Caco-2 (cell line): ENCODE data around the gene TMSB10. TPM values are rescaled to one million over a fixed set of nuclear protein-coding genes. Genes with fewer than 3 reads are reported as not detected.

Experiments
- BruUV-seq: library from RNA; stranded (reverse); fragments of 400-500 nt; replicated peaks from 2 replicates; lab custom pipeline; 2021; lab: Mats Ljungman, UMichigan
- CTCF ChIA-PET: fragments of 300-600 bp; sonication (Branson Sonifier 250); formaldehyde crosslinking; loops from one replicate; lab custom pipeline; 2022; ENCODE audit warnings: antibody characterized with exemption; lab: Charles Lee
- POLR2A ChIA-PET: fragments of 300-600 bp; sonication (Branson Sonifier 250); formaldehyde crosslinking; loops from one replicate; lab custom pipeline; 2022; ENCODE audit warnings: antibody characterized with exemption; lab: Charles Lee
- DNase-seq, 2 experiments: peaks; one replicate each; pipeline versions ENCODE4 v3.0.0 to v3.0.0-alpha.2; 2020 to 2022
- H3K27me3 ChIP-seq: replicated peaks from 2 replicates; pipeline ENCODE4 v1.6.0; 2011; ENCODE audit warnings: low read length; ENCODE audit not compliant: control insufficient read depth, insufficient read depth
- H3K36me3 ChIP-seq: 2 replicates; pipeline ENCODE4 v1.5.1; 2011; ENCODE audit warnings: low read length; ENCODE audit not compliant: control insufficient read depth, insufficient read depth
- H3K4me1 ChIP-seq: fragments of 250-450 bp; sonication (Bioruptor Pico); 2 replicates; pipeline ENCODE4 v1.5.1; 2020; ENCODE audit warnings: mild to moderate bottlenecking
- H3K4me3 ChIP-seq: 2 replicates; pipeline ENCODE4 v1.5.1; 2011; ENCODE audit warnings: low read depth, mild to moderate bottlenecking, control low read depth, low read length
- H3K9me3 ChIP-seq: fragments of 250-450 bp; sonication (Bioruptor Pico); 2 replicates; pipeline ENCODE4 v1.5.1; 2020; ENCODE audit warnings: mild to moderate bottlenecking, moderate library complexity
- H3K27ac Mint-ChIP-seq: one replicate; pipeline ENCODE4 v1.8.0; 2022; ENCODE audit warnings: mixed read lengths; ENCODE audit not compliant: unreplicated experiment
- H3K27me3 Mint-ChIP-seq: one replicate; pipeline ENCODE4 v1.8.0; 2022; ENCODE audit warnings: mixed read lengths; ENCODE audit not compliant: insufficient read depth, unreplicated experiment
- H3K36me3 Mint-ChIP-seq: one replicate; pipeline ENCODE4 v1.8.0; 2022; ENCODE audit warnings: mild to moderate bottlenecking, mixed read lengths; ENCODE audit not compliant: insufficient read depth, unreplicated experiment
- H3K4me1 Mint-ChIP-seq: one replicate; pipeline ENCODE4 v1.8.0; 2022; ENCODE audit warnings: low read depth, mixed read lengths; ENCODE audit not compliant: unreplicated experiment
- H3K4me3 Mint-ChIP-seq: one replicate; pipeline ENCODE4 v1.8.0; 2022; ENCODE audit warnings: mild to moderate bottlenecking, moderate library complexity, mixed read lengths; ENCODE audit not compliant: unreplicated experiment
- H3K9me3 Mint-ChIP-seq: one replicate; pipeline ENCODE4 v1.8.0; 2022; ENCODE audit warnings: mixed read lengths; ENCODE audit not compliant: unreplicated experiment
- intact Hi-C: fragments of 100-400 bp; cut with micrococcal nuclease; formaldehyde crosslinking; loops from one replicate; pipeline ENCODE4 v1.10.0; 2022; ENCODE audit not compliant: unreplicated experiment
- total RNA-seq: library from RNA; stranded (reverse); gene quantifications from 2 replicates; pipeline ENCODE4 v1.2.3, GENCODE V29; 2022
- TF ChIP-seq, protein P1 (sequence below), 2 experiments: fragments of 200-600 bp in 1 of 2; IDR thresholded peaks; 1 replicate in 1 of 2; 2 replicates in 1 of 2; pipeline versions ENCODE4 v1.5.1 to v1.8.0; 2011 to 2022; ENCODE audit warnings: antibody characterized with exemption in 1 of 2, control low read depth in 1 of 2, inconsistent platforms in 1 of 2, low read depth in 1 of 2, low read length in 1 of 2, mild to moderate bottlenecking in 1 of 2, moderate library complexity in 1 of 2; ENCODE audit not compliant: insufficient read depth in 1 of 2, severe bottlenecking in 1 of 2, unreplicated experiment in 1 of 2

The TMSB10 gene
- total RNA-seq, 1 experiment from 2014 or later, result 1,258 TPM

DNA sequence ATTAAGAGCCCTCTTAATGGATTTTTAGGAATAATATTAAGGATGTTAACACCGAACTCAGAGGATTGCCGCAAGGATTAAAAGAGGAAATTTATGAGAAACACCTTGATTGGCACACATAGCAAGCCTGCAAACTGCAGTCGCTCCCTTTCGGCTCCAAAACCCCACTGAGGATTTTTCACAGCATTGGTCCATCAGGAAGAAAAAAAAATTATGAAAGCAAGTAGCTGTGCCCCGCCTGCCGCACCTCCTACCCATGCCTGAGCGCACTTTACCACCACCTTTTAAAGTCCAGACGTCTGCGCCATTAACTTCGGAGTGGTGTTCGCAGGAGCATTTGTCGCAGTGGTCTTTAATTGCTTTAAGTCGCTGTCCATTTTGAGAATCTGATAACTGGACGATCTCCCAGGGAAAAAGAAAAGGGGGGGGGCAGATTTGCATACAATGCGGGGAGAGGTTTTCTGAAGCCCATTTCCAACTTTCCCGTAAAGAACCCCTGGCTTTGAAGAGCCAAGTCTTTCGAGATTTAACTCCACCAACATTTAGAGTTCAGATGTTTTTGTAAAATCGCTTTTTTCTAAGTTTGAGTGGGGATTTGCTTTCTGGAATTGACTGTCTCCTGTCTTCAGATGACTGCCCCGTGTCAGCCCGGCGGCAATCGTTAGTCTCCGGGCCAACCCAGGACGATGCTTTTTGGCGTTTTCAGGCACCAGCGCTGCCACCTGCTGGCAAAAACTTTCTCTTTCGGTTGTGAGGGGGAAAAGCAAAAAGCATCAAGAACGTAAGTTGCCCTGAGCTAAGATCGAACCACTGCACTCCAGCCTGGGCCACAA lies 23.7 kb upstream of the TMSB10 start:
- no peaks in the 10 kb centered on the region for H3K9me3 ChIP-seq
- peaks cover 7% of the 10 kb centered on the region for H3K4me1 Mint-ChIP-seq
- peak; percentile 80 to 84 for DNase-seq
- peaks cover 6% of the 10 kb centered on the region for H3K36me3 Mint-ChIP-seq
- H3K27me3 Mint-ChIP-seq, result peaks cover 22% of the 10 kb centered on the region
- POLR2A ChIA-PET, result no interaction called here
- H3K27ac Mint-ChIP-seq, result no peak overlapping the region
- no peaks in the 10 kb centered on the region for H3K36me3 ChIP-seq
- TF ChIP-seq, protein P1, sequence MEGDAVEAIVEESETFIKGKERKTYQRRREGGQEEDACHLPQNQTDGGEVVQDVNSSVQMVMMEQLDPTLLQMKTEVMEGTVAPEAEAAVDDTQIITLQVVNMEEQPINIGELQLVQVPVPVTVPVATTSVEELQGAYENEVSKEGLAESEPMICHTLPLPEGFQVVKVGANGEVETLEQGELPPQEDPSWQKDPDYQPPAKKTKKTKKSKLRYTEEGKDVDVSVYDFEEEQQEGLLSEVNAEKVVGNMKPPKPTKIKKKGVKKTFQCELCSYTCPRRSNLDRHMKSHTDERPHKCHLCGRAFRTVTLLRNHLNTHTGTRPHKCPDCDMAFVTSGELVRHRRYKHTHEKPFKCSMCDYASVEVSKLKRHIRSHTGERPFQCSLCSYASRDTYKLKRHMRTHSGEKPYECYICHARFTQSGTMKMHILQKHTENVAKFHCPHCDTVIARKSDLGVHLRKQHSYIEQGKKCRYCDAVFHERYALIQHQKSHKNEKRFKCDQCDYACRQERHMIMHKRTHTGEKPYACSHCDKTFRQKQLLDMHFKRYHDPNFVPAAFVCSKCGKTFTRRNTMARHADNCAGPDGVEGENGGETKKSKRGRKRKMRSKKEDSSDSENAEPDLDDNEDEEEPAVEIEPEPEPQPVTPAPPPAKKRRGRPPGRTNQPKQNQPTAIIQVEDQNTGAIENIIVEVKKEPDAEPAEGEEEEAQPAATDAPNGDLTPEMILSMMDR (IDR thresholded peaks at IDR 0.05; ENCODE audit: insufficient read depth in 1 of 2, low read depth in 1 of 2, low read length in 1 of 2, severe bottlenecking in 1 of 2, unreplicated experiment in 1 of 2), result peak; percentile 76 to 87
- CTCF ChIA-PET, result interaction anchor here (0.6 to 1.4 kb wide), 6 partner anchors 24 to 355 kb away, joined by 3 to 4 read pairs (median 4); no protein-coding TSS in a partner anchor
- no peaks in the 10 kb centered on the region for H3K27me3 ChIP-seq
- intact Hi-C loops, result loop anchor here (1.0 to 2.0 kb wide), 4 partner anchors 45 to 386 kb away; no protein-coding TSS in a partner anchor
- peak overlapping the region; percentile 30 for H3K4me3 ChIP-seq
- BruUV-seq, result no TSS peak
- peaks cover 11% of the 10 kb centered on the region; the same call in 1 of the 2 replicates for H3K4me1 ChIP-seq
- H3K4me3 Mint-ChIP-seq, result peak overlapping the region; percentile 81
- no peaks in the 10 kb centered on the region for H3K9me3 Mint-ChIP-seq

DNA sequence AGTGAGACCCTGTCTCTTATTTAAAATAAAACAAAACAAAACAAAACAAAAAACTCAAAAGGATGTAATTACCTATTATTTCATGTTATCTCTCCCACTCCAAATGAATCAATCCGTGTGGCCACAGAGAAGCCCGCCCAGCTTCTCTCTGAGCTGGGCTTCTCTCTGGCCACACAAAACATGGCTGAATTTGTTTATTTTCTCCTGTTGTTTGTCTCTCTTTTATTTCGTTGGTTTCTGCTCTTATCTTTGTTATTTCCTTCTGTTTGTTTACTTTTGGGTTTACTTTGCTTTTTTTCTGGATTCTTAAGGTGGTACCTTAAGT lies 23.1 kb upstream of the TMSB10 start:
- Histone ChIP-seq H3K4me1 (peaks cover 11% of the 10 kb centered on the region; the same call in 1 of the 2 replicates), H3K4me3 (no peak overlapping the region), H3K36me3 (no peaks in the 10 kb centered on the region), H3K27me3 (no peaks in the 10 kb centered on the region), H3K9me3 (no peaks in the 10 kb centered on the region)
- POLR2A ChIA-PET, result no interaction called here
- TF ChIP-seq, protein P1 (IDR thresholded peaks at IDR 0.05; ENCODE audit: insufficient read depth in 1 of 2, low read depth in 1 of 2, low read length in 1 of 2, severe bottlenecking in 1 of 2, unreplicated experiment in 1 of 2), result no peak
- DNase-seq, result no peak
- Mint-ChIP-seq H3K36me3 (peaks cover 6% of the 10 kb centered on the region), H3K27ac (no peak overlapping the region), H3K9me3 (no peaks in the 10 kb centered on the region), H3K4me1 (peaks cover 7% of the 10 kb centered on the region), H3K4me3 (peak overlapping the region; percentile 81), H3K27me3 (peaks cover 22% of the 10 kb centered on the region)
- CTCF ChIA-PET, result interaction anchor here (0.6 to 1.2 kb wide), 5 partner anchors 25 to 356 kb away, joined by 3 to 4 read pairs (median 4); no protein-coding TSS in a partner anchor
- no TSS peak for BruUV-seq
- intact Hi-C loops, result loop anchor here (1.0 to 2.0 kb wide), 4 partner anchors 44 to 387 kb away; no protein-coding TSS in a partner anchor

DNA sequence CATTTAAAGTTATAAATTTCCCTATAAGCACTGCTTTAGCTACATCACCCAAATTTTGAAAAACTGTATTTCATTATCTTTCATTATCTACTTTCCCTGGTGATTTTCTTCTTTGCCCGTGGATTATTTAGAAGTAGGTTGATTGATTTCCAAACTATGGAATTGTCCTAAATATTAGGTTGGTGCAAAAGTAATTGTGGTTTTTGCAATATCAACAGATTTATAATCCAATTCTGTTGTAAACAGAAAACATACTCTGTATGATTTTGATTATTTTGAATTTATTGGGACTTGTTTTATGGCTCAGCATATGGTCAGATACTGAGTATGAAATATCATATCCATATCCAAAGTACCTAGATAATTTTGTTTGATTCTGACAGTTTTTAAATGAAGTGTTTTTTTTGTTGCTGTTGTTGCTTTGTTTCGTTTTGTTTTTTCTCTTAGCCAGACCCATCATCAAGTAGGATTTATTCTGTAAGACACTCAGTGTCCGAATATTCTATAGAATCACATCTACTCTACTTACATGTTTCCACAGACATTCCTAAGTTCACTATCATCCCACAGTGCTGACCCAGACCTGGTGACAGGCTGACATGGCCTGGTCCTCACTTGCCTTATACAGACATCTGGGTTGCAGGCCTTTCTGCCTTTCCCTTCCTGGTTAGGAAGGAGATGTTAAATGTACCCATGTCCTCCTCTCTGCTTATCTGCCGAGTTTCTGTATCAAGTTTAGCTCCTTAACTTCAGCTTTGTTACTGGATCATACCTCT lies 22.5 kb upstream of the TMSB10 start:
- H3K4me3 ChIP-seq, result no peak overlapping the region
- ChIA-PET CTCF (interaction anchor here (0.6 to 1.2 kb wide), 5 partner anchors 25 to 356 kb away, joined by 3 to 4 read pairs (median 4); no protein-coding TSS in a partner anchor), POLR2A (no interaction called here)
- Mint-ChIP-seq H3K4me1 (peaks cover 7% of the 10 kb centered on the region), H3K36me3 (peaks cover 6% of the 10 kb centered on the region), H3K4me3 (peak overlapping the region; percentile 81), H3K27me3 (peaks cover 20% of the 10 kb centered on the region), H3K9me3 (no peaks in the 10 kb centered on the region), H3K27ac (no peak overlapping the region)
- TF ChIP-seq, protein P1 (IDR thresholded peaks at IDR 0.05; ENCODE audit: insufficient read depth in 1 of 2, low read depth in 1 of 2, low read length in 1 of 2, severe bottlenecking in 1 of 2, unreplicated experiment in 1 of 2), result no peak
- no TSS peak for BruUV-seq
- H3K4me1 ChIP-seq, result peaks cover 11% of the 10 kb centered on the region; the same call in 1 of the 2 replicates
- H3K27me3 ChIP-seq, result no peaks in the 10 kb centered on the region
- intact Hi-C loops, result loop anchor here (1.0 to 2.0 kb wide), 4 partner anchors 44 to 388 kb away; no protein-coding TSS in a partner anchor
- H3K9me3 ChIP-seq, result no peaks in the 10 kb centered on the region
- no peak for DNase-seq
- no peaks in the 10 kb centered on the region for H3K36me3 ChIP-seq
